Glutamatergic neuron (in vitro differentiated cells): ENCODE results near the gene SAMD3. TPM values are rescaled to one million over a fixed set of nuclear protein-coding genes. Genes with fewer than 3 reads are reported as not detected.
"Not testable (repeated sequence)": the region's sequence is repeated elsewhere in the genome, so short reads cannot be mapped to it uniquely, and the experiment has no call there.

ENCODE experiments used
- DNase-seq: peaks from one replicate; pipeline ENCODE4 v3.0.0; 2022
- H3K27ac Mint-ChIP-seq: one replicate; pipeline ENCODE4 v1.8.0; 2020; ENCODE audit warnings: mild to moderate bottlenecking, mixed read lengths, inconsistent platforms; ENCODE audit not compliant: unreplicated experiment
- H3K27me3 Mint-ChIP-seq: one replicate; pipeline ENCODE4 v1.8.0; 2020; ENCODE audit warnings: mild to moderate bottlenecking, moderate library complexity, mixed read lengths, inconsistent platforms; ENCODE audit not compliant: unreplicated experiment
- H3K36me3 Mint-ChIP-seq: one replicate; pipeline ENCODE4 v1.8.0; 2020; ENCODE audit warnings: mild to moderate bottlenecking, mixed read lengths, inconsistent platforms; ENCODE audit not compliant: unreplicated experiment
- H3K4me1 Mint-ChIP-seq: one replicate; pipeline ENCODE4 v1.8.0; 2020; ENCODE audit warnings: mild to moderate bottlenecking, low read depth, mixed read lengths, inconsistent platforms; ENCODE audit not compliant: unreplicated experiment
- H3K4me3 Mint-ChIP-seq: one replicate; pipeline ENCODE4 v1.8.0; 2020; ENCODE audit warnings: mild to moderate bottlenecking, mixed read lengths, inconsistent platforms; ENCODE audit not compliant: unreplicated experiment
- H3K9me3 Mint-ChIP-seq: one replicate; pipeline ENCODE4 v1.8.0; 2020; ENCODE audit warnings: mild to moderate bottlenecking, moderate library complexity, mixed read lengths, inconsistent platforms; ENCODE audit not compliant: unreplicated experiment
- long read RNA-seq: library from polyadenylated mRNA; unstranded; transcript quantifications from one replicate; pipeline ENCODE4 v2.0.0, GENCODE V29; 2020; ENCODE audit not compliant: unreplicated experiment
- total RNA-seq: library from RNA; stranded (reverse); fragmentation: NEBNext Ultra II Directional; extraction: Animal tissue kit (Norgen Biotek cat#: 25700); gene quantifications from one replicate; pipeline ENCODE4 v1.2.1, GENCODE V29; 2021; ENCODE audit not compliant: unreplicated experiment
- TF ChIP-seq, protein P1 (sequence below): fragments of 200-600 bp; sonication (generic); IDR thresholded peaks from one replicate; pipeline ENCODE4 v1.5.0; 2021; ENCODE audit not compliant: partially characterized antibody, unreplicated experiment

SAMD3 gene
- total RNA-seq = 1.6 TPM
- long read RNA-seq, partial matches to known transcripts = 1 of 3 reads
- long read RNA-seq, other reads (novel, unspliced or antisense) = 2 of 3 reads

DNA sequence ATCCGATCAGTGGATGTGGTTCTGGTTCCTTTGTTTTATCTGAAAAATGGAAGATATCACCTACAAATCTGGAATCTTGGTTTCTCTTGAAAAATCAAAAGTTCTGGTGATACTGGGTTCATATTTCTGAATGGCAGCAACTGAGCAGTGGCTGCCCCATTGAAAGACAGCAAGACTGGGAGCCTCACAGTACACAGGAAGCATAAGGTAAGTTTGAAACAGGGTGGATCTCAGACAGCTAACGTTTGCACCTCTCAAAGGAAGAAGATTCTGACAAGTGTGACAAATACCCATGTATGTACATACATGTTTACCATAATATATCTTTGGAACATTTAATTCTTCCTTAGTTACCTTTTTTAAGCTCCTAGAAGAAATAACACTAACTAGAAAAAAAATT is at the start of gene SAMD3:
Gene SAMD3 (minus strand): TSS at position 177 of the 400 bp plus-strand sequence. CDS start 7,678 bp downstream, outside the sequence.
- no peak within 1 kb of the TSS for H3K27ac Mint-ChIP-seq

DNA sequence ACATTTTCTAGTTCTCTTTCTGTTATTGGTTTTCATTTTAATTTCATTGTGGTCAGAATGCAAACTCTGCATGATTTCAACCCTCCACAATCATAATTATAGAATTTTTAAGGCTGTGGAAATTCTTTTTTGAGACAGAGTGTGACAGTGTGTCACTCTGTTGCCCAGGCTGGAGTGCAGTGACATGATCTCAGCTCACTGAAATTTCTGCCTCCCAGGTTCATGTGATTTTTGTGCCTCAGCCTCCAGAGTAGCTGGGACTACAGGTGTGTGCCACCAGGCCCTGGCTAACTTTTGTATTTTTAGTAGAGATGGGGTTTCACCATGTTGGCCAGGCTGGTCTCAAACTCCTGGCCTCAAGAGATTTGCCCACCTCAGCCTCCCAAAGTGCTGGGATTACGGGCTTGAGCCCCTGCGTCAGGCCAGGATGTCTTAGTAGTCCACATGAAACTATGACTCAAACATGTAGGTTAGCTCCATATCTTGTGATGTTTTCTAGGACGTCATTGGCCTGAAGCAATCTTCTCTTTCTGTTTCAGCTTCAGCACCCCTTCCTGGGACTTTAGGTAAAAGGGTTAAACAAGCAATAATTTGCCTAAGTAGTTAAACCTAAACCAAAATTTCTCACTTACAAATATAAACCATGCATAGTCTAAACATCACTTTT is 47.4 kb upstream of the SAMD3 start:
- Mint-ChIP-seq H3K27ac (no peak overlapping the region), H3K4me1 (no peaks in the 10 kb centered on the region), H3K4me3 (no peak overlapping the region), H3K9me3 (peaks cover 3% of the 10 kb centered on the region), H3K27me3 (no peaks in the 10 kb centered on the region), H3K36me3 (no peaks in the 10 kb centered on the region)
- TF ChIP-seq, protein P1, sequence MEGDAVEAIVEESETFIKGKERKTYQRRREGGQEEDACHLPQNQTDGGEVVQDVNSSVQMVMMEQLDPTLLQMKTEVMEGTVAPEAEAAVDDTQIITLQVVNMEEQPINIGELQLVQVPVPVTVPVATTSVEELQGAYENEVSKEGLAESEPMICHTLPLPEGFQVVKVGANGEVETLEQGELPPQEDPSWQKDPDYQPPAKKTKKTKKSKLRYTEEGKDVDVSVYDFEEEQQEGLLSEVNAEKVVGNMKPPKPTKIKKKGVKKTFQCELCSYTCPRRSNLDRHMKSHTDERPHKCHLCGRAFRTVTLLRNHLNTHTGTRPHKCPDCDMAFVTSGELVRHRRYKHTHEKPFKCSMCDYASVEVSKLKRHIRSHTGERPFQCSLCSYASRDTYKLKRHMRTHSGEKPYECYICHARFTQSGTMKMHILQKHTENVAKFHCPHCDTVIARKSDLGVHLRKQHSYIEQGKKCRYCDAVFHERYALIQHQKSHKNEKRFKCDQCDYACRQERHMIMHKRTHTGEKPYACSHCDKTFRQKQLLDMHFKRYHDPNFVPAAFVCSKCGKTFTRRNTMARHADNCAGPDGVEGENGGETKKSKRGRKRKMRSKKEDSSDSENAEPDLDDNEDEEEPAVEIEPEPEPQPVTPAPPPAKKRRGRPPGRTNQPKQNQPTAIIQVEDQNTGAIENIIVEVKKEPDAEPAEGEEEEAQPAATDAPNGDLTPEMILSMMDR = no peak
- no peak for DNase-seq

More for the DNA sequence above, at the start of gene SAMD3:
- peaks cover 5% of the 10 kb centered on the region for H3K36me3 Mint-ChIP-seq
- peaks cover 2% of the 10 kb centered on the region for H3K27me3 Mint-ChIP-seq
- H3K4me1 Mint-ChIP-seq = no peaks in the 10 kb centered on the region
- H3K9me3 Mint-ChIP-seq = no peaks in the 10 kb centered on the region
- TF ChIP-seq, protein P1 = no peak
- no peak within 1 kb of the TSS for H3K4me3 Mint-ChIP-seq
- no peak for DNase-seq

DNA sequence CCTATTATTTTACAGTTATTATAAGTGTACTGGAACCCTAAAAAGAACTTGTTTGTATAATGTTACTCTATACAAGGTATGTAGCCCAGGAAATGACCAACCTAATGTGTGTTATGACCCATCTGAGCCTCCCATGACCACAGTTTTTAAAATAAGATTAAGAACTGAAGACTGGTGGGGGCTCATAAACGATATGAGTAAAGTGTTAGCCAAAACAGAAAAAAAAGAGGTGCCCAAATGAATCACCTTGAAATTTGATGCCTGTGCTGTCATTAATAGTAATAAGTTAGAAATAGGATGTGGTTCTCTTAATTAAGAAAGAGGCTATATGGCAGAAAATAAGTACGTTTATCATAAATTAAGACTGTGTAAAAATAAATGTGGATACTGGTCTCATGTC is 42.8 kb upstream of the SAMD3 start:
- H3K4me3 Mint-ChIP-seq, H3K9me3 Mint-ChIP-seq, H3K27me3 Mint-ChIP-seq, H3K36me3 Mint-ChIP-seq, H3K4me1 Mint-ChIP-seq, DNase-seq, H3K27ac Mint-ChIP-seq: not testable (repeated sequence)

GRCh38 chr6:130262008-130262407 is 39.3 kb upstream of the SAMD3 start:
- no peaks in the 10 kb centered on the region for H3K4me1 Mint-ChIP-seq
- H3K9me3 Mint-ChIP-seq = no peaks in the 10 kb centered on the region
- no peak overlapping the region for H3K27ac Mint-ChIP-seq
- peaks cover 1% of the 10 kb centered on the region for H3K27me3 Mint-ChIP-seq
- no peaks in the 10 kb centered on the region for H3K36me3 Mint-ChIP-seq
- no peak overlapping the region for H3K4me3 Mint-ChIP-seq
- TF ChIP-seq, protein P1 = no peak
- no peak for DNase-seq

DNA sequence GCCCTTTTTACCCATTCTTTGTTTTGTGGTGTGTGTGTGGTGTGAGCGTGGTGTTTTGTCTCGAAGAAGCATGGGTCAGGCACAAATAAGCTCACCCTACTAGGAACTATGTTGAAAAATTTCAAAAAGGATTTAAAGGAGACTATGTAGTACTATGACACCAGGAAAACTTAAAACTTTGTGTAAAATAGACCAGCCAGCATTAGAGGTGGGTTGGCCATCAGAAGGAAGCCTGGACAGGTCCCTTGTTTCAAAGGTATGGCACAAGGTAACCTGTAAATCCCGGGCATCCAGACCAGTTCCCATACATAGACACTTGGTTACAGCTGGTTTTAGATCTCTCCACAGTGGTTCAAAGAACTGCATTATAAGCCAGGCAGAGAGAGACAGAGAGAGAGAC is 38.8 kb upstream of the SAMD3 start:
- not testable (repeated sequence) for H3K27ac Mint-ChIP-seq, H3K4me3 Mint-ChIP-seq, H3K27me3 Mint-ChIP-seq, H3K4me1 Mint-ChIP-seq, H3K9me3 Mint-ChIP-seq, DNase-seq, H3K36me3 Mint-ChIP-seq

DNA sequence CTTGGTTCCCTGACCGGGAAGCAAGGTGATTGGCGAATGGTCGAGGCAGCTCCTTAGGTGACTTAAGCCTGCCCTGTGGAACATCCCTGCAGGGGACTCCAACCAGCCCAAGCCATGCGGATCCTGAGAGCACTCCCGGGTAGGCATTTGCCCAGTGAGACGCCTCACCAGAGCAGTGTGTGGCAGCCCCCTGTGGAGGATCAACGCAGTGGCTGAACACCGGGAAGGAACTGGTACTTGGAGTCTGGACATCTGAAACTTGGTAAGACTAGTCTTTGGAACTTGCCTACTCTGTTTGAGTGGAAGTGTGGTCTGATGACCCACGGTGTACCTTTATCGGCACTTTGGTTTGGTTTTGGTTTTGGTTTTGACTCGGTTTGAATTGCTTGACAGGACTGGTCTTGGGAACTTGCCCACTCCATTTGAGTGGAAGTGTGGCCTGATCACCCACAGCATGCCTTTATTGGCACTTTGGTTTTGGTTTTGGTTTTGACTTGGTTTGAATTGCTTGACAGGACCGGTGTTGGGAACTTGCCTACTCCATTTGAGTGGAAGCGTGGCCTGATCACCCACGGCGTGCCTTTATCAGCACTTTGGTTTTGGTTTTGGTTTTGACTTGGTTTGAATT is 38.0 kb upstream of the SAMD3 start:
- not testable (repeated sequence) for H3K27me3 Mint-ChIP-seq, H3K36me3 Mint-ChIP-seq, H3K4me1 Mint-ChIP-seq, H3K9me3 Mint-ChIP-seq, H3K4me3 Mint-ChIP-seq, H3K27ac Mint-ChIP-seq, DNase-seq

GRCh38 chr6:130260050-130260462 is 37.3 kb upstream of the SAMD3 start:
- not testable (repeated sequence) for H3K4me3 Mint-ChIP-seq, H3K36me3 Mint-ChIP-seq, H3K27me3 Mint-ChIP-seq, H3K4me1 Mint-ChIP-seq, DNase-seq, H3K9me3 Mint-ChIP-seq, H3K27ac Mint-ChIP-seq
